HG02623 (cell line): ENCODE measurements around the gene PKNOX2.

Experiments
- ATAC-seq: cut with Tn5 transposase; IDR thresholded peaks from one replicate; pipeline ENCODE4 v1.9.1; 2021; ENCODE audit warnings: moderate library complexity; ENCODE audit not compliant: unreplicated experiment

The PKNOX2 gene

DNA sequence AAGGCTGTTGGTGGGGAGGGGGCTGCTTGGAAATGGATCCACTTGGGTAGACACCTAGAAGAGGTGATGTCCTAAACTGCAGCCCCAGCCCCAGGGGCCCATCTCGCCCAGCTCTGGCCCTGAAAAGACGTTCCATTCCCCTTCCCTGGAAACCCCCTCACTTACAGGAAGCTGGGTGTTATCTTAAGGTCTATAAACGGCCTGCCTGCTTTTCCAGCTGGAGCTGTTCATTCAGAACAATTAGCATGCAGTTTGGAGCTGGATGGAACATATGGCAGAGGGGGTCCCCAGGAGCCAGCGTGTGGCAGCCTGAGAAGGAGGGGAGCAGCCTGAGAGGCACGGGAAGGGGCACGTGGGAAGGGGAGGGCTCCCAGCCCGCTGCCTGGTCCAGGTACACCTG is 139.6 kb downstream of the PKNOX2 start:
- ATAC-seq: no peak

DNA sequence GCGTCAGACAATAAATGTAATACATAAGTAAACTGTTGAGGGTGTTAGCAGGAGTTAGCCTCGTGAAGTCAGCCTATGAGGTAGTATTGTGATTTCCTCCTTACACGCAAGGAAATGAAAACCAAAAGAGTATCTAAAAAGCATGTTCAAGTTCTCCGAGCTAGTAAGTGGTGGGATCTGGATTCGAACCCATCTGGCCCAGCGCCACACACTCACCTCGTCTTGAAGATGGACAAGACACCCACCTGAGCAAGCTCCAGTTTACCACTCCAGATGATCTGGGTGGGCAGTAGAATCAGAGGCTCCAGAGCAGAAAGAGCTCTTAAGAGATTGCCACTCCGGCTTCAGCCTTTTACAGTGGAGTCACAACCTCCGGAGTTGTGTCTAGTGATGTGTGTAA is 140.3 kb downstream of the PKNOX2 start:
- ATAC-seq: no peak

DNA sequence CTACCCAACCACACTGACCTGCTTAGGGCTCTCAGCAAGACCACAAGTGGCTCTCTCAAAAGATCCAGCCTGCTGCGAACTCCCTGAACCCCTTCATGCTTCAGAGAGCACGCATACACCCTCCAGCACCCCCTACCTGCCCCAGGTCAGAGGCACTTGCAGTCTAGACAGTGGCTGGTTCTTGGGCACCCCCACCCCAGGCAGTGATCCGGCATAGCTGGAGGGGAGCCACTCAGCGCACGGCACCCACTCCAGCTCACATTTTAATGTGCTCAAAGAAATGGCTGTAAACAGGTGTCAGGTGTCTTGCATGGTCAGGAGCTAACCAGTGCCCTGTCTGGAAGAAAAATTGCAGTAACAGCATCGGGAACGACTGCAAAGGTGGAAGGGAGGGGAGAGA is 140.8 kb downstream of the PKNOX2 start:
- ATAC-seq: no peak

DNA sequence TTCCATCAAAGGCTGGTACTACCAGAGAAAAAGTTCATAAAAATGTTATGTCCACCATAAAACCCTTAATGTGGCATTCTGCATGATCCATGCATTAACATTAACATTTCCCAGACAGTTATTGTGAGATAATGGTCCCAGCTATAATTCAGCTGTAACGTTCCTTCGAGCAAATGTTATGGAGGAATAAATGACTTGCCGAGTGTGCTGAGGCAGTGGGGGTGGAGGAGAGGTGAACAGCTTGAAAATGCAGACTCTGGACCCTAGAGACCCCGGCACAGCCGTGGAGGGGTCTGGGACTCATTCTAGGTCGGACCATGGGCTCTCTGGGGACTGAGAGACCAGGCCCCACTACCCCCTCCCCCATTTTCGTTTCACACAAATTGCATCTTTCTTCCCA is 141.9 kb downstream of the PKNOX2 start:
- no peak for ATAC-seq

DNA sequence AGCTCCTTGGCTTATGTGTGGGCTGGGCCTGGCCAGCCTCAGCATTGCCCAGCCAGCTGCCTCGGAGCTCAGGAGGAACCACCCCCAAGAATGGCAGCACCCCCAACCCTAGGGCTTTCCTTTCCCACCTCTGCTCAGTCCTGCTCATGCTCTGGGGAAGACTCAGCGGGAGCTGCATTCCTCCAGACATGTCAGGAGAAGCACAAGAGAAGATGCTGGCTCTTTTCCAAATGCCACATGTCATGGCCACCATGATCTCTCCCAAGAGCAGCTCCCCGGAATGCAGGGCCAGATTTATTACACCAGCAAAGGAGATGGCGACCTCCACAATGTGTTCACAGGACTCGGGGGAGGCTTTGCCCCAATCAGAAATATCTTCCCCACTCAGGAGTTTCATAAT is 143.7 kb downstream of the PKNOX2 start:
- ATAC-seq: no peak

DNA sequence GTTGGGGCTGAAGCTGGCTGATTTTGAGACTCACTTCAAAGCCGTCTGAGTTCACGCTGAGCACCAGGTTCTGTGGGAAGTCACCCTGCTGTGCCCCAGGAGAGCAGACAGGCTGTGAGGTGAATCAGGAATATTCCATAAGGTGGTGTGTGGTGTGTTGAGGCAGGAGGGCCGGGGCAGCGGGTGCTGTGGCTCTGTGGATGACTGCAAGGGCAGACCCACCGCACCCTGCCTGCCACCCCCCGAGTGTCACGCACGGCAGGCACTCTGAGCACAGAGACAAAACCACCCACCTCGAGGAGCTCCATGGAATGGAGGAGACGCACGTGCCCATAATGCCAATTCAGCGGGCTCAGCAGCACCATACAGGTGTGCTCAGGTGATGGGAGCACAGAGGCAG is 147.8 kb downstream of the PKNOX2 start:
- no peak for ATAC-seq

DNA sequence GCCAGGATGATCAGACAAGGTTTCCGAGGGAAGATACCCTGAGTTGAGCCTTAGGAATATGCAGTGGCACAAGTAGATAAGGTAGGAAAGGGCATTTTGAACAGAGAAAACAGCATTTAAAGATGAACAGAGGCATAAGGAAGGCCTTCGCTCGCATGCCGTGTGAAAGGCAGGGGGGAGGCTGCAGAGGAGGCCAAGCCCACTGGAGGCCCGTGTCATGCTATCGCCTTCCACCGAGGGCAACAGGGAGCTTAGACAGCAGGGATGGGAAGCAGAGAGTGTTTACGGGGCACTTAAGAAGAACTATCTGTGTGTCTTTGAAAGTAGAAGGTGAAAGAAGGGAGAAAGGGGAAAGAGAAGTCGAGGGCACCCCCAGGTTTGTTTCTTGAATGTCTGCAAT is 148.3 kb downstream of the PKNOX2 start:
- ATAC-seq: no peak

DNA sequence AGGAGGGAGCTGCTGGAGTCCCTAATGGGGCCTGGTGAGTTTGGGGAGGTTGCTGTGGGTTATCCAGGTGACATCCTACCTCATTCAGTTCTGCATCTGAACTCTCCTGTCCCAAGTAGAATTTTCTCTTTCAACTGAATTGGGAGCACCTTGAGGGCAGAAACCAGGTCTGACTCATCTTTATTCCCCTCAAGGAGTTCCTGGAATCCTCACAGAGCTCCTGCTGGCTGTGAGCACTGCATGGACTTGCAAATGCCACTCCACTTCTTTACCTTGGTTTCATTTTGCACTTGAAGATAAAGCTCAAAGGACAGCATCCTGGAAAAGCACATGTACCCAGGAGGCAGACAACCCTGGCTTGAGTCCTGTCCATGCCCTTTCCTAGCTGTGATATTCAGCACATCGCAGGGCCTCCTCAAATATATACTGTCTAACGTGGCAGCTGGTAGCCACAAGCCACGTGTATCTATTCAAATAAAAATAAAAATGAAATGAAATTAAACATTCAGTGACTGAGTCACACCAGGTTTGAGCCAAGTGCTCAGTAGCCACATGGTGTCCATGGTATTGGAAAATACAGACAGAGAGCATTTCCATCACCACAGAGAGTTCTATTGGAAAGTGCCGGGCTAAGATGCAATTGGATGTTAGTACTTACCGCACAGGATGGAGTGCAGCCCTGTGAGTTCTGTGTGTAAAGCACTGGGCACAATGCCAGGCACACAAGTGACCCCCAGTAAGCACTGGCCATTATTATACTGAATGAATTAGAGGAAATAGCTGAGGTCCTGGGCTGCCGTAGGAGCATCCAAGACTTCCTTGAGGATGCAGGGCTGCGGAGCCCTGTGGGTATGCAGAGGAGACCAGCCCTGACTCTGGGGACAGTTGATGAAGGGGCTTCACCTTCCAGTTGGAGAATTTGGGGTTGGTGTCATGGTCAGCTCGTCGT is 149.0 kb downstream of the PKNOX2 start:
- ATAC-seq: no peak

DNA sequence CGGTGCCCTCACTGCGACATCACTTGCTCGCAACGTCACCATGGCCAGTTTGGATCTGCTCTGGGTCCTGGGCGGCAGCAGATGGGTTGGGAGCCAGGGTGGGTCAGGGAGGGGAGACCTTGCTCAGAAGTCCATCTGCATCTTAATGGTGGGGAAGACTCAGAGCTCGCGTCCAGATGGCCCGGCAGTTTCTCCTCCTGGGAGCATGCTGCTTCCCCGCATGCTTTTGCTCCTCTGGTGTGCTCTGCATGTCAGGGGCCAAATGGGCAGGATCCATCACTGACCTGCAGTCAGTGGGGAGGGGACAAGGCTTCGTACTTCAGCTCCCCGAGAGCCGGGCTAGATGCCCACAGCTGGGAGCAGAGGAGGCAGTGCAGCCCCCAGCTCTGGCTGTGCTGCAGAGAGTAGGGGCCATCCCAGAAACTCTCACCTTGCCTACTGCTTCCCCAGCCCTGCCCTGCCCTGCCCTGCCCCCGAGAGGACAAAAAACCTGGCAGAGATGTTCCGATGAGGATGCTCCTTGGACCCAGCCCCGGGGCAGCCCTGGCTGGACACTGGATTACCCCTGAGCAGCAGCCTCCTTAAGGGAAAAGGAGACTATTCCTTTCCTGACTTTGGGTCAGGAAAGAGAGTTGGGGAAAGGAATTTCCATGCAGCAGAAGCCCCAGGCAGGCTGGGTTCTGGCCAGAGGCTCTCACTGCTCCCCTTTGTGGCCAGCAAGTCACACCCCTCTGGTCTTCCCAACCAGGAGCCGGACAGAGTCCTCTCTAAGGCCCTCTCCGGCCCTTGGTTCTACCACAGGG is 149.9 kb downstream of the PKNOX2 start:
- ATAC-seq: no peak

DNA sequence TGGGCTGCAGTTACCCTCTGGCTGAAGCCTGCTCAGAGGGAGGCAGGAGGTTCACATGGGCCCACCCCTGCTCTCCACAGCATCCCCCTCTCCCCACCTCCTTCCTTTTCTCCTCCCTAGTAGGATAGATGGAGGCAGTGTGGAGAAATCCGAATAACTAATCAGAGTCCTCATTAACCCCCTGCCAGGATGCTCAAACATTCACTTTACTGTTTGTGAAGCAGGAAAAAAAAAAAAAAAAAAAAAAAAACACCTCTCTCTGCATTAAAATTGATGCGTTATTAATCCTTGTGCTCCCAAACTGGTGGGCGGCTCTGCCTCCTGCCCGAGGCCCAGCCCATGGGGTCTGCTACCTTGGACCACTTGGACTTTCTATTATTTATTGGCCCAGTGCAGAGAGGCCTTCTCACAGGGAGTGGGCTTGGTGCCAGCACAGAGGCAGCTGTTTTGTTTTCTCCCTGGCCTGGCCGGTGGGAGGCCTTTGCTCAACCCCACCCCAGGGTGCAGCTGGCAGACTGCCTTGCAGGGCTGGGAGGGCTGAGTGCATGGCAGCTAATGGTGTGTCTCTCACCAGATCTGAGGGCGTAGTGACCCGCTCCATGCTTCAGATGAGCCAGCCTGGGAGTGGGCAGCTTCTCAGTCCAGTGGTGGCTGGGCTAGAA is 150.7 kb downstream of the PKNOX2 start:
- ATAC-seq: no peak

DNA sequence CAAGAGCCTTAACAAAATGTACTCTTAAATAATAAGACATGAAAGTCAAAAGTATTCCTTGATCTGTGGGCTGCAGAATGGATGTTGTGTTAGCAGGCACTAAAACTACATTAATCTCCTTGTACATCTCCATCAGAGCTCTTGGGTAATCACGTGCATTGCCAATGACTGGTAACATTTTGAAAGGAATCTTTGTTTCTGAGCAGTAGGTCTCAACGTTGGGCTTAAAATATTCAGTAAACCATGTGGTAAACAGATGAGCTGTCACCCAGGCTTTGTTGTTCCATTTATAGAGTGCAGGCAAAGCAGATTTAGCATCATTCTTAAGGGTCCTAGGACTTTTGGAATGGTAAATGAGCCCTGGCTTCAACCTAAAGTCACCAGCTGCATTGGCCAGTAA is 152.9 kb downstream of the PKNOX2 start:
- ATAC-seq: no peak

DNA sequence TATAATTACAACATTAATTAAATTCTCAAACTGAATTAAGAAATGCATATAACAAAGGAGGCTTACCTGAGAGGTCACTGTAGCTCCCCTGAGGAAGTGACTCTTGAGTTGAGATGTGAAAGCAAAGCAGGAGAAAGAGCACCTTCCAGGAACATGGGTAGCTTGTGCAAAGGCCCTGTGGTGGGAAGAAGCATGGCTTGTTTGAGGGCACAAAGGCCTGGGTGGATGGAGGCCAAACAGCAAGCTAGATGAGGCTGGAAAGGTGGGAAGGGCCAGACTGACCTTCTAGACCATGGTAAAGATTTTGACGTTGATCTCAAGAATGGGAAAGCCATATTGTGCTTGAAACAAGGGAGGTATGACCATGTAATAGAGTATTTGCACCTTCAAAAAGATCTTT is 155.1 kb downstream of the PKNOX2 start:
- no peak for ATAC-seq

DNA sequence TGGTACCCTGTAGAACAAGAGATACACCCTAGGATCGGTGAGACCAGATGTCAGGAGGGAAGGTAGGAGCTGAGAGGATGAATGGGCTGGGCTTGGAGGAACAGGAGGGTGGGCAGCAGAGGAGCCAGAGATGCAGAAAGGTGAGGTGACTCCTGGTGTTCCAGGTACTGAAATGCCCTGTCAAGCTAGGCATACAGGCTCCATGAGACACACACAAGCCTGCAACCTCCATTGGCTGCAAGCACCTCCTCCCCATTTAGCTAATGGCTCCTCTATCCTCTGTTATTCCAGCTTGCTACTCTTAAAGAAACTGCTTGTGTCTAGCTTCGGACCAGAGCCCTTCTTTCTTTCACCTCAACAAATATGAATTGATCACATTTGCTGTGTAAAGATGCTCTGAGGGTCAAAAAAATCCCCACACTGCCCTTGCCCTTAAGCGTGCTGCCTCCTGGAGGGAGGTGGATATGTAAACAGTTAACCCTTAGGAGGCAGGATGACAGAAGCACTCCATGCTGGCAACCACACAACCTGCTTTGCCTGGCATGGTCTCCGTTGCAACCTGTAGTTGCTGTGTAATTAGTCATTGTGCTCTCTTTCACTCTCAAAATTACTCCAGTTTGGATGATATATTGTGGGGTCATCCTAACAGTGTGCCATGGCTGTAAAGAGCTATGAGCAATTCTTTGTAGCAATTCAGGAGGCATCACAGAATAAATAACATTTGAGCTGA is 156.0 kb downstream of the PKNOX2 start:
- no peak for ATAC-seq

DNA sequence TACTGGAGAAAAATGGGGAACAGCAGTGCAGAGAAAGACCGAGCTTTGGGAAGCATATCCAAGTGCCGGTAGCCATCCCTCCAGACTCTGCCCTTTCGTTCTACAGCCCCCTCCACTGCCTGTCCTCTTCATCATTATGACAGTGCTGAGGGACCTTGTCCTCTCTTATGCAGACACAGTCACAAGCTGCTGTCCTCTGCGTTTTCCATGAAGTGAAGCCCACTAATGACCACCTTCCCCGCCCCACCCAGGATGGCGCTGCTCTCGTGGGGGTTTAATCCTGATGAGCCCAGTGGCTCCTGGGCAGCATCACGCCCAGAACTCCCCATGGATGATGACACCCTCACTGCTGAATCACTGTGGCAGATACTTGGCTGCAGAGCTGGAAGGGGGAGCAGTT is 157.7 kb downstream of the PKNOX2 start:
- ATAC-seq: no peak

DNA sequence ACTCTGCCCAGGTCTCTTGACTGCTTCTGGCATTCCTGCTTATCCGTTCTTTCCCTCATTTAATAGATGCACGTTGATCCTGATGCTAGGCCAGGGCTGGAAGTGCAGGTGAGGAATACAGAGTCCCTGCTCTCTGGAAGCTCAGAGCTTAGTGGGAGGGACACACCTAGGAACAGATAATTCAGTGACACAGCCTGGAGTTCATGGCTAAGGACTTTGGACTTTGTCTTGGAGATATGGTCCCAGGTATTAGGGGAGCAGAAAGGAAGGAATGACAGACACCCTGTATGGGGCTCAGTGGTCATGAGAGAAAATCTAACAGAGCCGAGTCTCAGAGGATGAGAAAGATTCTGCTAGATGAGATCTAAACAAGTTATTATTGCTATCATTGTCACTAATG is 160.6 kb downstream of the PKNOX2 start:
- ATAC-seq: no peak

DNA sequence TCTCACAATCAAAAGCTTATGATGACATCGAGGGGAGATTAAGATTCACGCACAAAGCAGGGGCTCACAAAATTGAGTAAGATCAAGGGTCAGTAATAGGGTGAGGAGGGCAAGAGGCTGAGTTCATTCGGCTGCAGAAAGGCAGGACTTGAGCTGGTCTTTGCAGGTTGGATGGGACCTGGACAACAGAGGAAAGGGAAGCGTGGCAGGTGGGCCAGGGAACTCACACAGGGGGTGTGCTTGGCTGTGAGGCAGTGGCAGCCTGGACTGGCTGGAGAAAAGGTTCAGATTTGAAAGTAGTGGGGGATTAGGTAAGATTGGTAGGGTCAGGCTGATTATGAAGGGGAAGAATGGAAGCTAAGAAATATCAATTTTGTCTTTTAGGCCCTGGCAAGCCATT is 161.6 kb downstream of the PKNOX2 start:
- ATAC-seq: no peak

DNA sequence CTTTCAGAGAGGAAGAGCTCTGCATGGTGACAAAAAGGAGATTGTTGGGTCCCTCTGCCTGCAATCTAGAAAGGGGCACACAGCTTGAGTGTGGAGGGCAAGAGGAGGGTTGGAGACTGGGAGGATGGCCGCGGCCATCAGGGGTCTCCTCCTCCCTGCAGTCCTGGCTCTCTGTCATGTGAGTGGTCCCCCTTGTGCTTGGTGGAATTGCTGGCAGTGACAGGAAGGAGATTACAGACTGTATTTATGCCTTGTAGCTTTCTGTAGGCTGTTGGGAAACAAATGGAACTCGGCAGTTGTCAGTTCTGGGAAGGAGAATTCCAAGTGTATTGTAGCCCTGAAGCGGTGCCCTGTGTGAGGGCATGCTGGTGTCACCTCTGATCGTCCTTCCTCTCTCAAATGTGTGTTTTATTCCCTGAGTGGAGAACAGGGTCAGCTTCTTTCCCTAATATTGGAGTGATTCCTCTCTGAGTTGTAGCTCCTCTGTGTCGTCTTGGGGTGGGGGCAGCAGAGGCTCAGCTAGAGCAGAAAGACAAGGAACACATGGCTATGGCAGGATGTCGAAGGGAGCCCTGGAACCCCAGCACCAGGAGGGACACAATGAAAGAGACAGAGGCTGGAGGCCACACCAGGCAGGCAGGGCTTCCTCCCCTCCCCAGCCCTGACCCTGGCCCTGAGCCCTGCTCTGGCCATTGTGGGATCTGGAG is 163.1 kb downstream of the PKNOX2 start:
- no peak for ATAC-seq

DNA sequence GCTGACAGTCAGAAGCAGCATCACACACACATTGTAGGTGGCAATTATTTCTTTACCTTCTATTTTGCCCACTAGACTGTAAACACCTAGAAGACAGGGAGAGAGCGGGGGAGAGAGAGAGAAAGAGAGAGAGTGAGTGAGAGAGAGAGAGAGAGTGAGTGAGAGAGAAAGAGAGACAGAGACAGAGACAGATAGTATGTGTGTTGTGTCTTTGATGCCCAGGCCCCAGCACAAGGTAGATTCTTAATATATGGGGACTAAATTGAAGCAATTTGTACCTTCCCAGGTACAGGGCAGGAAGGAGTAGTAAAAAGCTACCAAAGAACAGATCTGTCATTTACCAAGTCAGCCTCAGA is 163.7 kb downstream of the PKNOX2 start:
- no peak for ATAC-seq

DNA sequence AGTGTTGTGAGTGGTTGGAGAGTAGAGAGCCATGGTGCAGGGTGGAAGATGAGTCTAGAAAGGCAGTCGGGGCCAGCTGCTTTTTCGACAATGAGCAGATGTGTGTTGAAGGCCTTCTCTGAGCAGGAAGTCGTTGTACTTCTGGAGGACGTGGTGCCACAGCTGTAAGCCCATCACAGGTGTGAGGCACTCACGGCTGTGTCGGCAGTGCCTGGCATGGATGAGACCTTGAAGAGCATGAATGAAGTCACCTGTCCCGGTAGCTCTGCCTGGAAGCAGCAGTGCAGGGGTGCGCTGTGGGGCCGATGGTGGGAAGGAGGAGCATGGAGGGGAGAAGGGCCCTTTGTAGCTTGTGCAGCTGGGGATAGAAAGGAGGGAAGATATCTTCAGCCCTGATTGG is 165.2 kb downstream of the PKNOX2 start:
- no peak for ATAC-seq
